Breast epithelium (tissue), 3 donors: ENCODE data around the gene SPDEF.

Source experiments
- POLR2A ChIP-seq: fragments of 450-650 bp; IDR thresholded peaks from one replicate; pipeline ENCODE4 v1.6.1; 2016; ENCODE audit warnings: antibody characterized with exemption, mild to moderate bottlenecking, moderate library complexity
- POLR2AphosphoS5 ChIP-seq, 3 donors: sonication (generic); formaldehyde crosslinking; IDR thresholded peaks; one replicate each; pipeline ENCODE4 v1.6.1; 2017; ENCODE audit warnings: antibody characterized with exemption in 3 of 3
- TF ChIP-seq, protein P1 (sequence below), 3 donors: fragments of 450-650 bp; IDR thresholded peaks; one replicate each; pipeline ENCODE4 v1.5.1; 2016 to 2017; ENCODE audit warnings: antibody characterized with exemption in 3 of 3, mild to moderate bottlenecking in 3 of 3, moderate library complexity in 3 of 3

DNA sequence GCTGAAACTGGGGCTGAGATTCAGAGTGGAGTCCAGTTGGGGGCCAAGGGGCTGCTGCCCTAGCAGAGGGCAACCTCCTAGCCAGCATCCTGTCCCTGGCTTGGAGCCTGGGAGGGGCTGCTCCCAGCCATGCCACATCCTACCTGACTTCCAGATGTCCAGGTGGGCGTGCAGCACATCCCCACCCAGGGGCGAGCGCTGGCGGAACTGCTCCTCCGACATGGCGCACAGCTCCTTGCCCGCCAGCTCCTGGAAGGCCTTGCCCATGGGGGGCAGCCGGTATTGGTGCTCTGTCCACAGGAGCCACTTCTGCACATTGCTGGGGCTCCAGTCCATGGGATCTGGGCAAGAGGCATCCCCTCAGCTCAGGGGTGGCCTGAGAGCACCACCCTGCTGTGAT is 15.3 kb downstream of the SPDEF start:
- TF ChIP-seq POLR2A (no peak), POLR2AphosphoS5 (IDR thresholded peaks at IDR 0.05) (no peak)
- TF ChIP-seq, protein P1, sequence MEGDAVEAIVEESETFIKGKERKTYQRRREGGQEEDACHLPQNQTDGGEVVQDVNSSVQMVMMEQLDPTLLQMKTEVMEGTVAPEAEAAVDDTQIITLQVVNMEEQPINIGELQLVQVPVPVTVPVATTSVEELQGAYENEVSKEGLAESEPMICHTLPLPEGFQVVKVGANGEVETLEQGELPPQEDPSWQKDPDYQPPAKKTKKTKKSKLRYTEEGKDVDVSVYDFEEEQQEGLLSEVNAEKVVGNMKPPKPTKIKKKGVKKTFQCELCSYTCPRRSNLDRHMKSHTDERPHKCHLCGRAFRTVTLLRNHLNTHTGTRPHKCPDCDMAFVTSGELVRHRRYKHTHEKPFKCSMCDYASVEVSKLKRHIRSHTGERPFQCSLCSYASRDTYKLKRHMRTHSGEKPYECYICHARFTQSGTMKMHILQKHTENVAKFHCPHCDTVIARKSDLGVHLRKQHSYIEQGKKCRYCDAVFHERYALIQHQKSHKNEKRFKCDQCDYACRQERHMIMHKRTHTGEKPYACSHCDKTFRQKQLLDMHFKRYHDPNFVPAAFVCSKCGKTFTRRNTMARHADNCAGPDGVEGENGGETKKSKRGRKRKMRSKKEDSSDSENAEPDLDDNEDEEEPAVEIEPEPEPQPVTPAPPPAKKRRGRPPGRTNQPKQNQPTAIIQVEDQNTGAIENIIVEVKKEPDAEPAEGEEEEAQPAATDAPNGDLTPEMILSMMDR (IDR thresholded peaks at IDR 0.05): no peak
